Activated B cell treated with CpG ODN at 0.5 μM for 24 hours (primary cell): ENCODE data around the gene NHLRC1. TPM values are rescaled to one million over a fixed set of nuclear protein-coding genes. Genes with fewer than 3 reads are reported as not detected.

Experiments used
- ATAC-seq: fragments of 200-7000 bp; cut with Tn5 transposase; one replicate; pipeline ENCODE4 v1.10.0; 2021; ENCODE audit warnings: low read depth, mild to moderate bottlenecking, moderate library complexity
- CTCF ChIA-PET: fragments of 350-600 bp; sonication (Branson Sonifier 250); formaldehyde crosslinking; loops from one replicate; lab custom pipeline; 2021; ENCODE audit warnings: antibody characterized with exemption; lab: Charles Lee
- POLR2A ChIA-PET: fragments of 350-600 bp; sonication (Branson Sonifier 250); formaldehyde crosslinking; loops from one replicate; lab custom pipeline; 2021; ENCODE audit warnings: antibody characterized with exemption; lab: Charles Lee
- DNase-seq: peaks from one replicate; pipeline ENCODE4 v3.0.0; 2022
- H3K27ac Mint-ChIP-seq: one replicate; pipeline ENCODE4 v1.8.0; 2020; ENCODE audit warnings: mixed read lengths
- H3K27me3 Mint-ChIP-seq: one replicate; pipeline ENCODE4 v1.8.0; 2021; ENCODE audit warnings: mixed read lengths
- H3K36me3 Mint-ChIP-seq: one replicate; pipeline ENCODE4 v1.8.0; 2021; ENCODE audit warnings: low read depth, mixed read lengths
- H3K4me1 Mint-ChIP-seq: one replicate; pipeline ENCODE4 v1.8.0; 2021; ENCODE audit warnings: mixed read lengths
- H3K4me3 Mint-ChIP-seq: one replicate; pipeline ENCODE4 v1.8.0; 2020; ENCODE audit warnings: mild to moderate bottlenecking, mixed read lengths
- H3K9me3 Mint-ChIP-seq: one replicate; pipeline ENCODE4 v1.8.0; 2020; ENCODE audit warnings: mixed read lengths
- CTCF ChIP-seq: fragments of 200-600 bp; IDR thresholded peaks from one replicate; pipeline ENCODE4 v1.8.0; 2022; ENCODE audit warnings: antibody characterized with exemption, mild to moderate bottlenecking
- intact Hi-C: fragments of 100-400 bp; cut with micrococcal nuclease; formaldehyde crosslinking; loops from one replicate; pipeline ENCODE4 v1.15.1; 2024
- total RNA-seq: library from RNA; stranded (reverse); gene quantifications from 2 replicates; pipeline ENCODE4 v1.2.3, GENCODE V29; 2022

The NHLRC1 gene
- total RNA-seq, result 0.88 and 1.2 TPM in 2 replicates

- peaks cover 12% of the 10 kb centered on the region for H3K4me1 Mint-ChIP-seq
- no peak for TF ChIP-seq CTCF
- peak within 1 kb of the TSS; percentile 78 for H3K4me3 Mint-ChIP-seq
- no peaks in the 10 kb centered on the region for H3K36me3 Mint-ChIP-seq
- peak; percentile 67 for DNase-seq
- CTCF ChIA-PET, result interaction anchor here (0.5 to 2.8 kb wide), 7 partner anchors 10 to 382 kb away, joined by 3 to 15 read pairs (median 3); no protein-coding TSS in a partner anchor
- intact Hi-C loops, result loop anchor here (1.0 to 10.0 kb wide), 8 partner anchors 33 to 538 kb away; partner anchors contain the start of genes KDM1B, KIF13A, NUP153 and TPMT
- no peaks in the 10 kb centered on the region for H3K9me3 Mint-ChIP-seq
- peak; percentile 99 for ATAC-seq
- POLR2A ChIA-PET, result interaction anchor here (0.5 to 1.2 kb wide), 2 partner anchors 158 to 380 kb away, joined by 3 read pairs; no protein-coding TSS in a partner anchor
- no peaks in the 10 kb centered on the region for H3K27me3 Mint-ChIP-seq
- H3K27ac Mint-ChIP-seq, result no peak within 1 kb of the TSS
Measured at GRCh38 chr6:18122128-18123093, at the start of gene NHLRC1. NHLRC1 (minus strand) TSS chr6:18122677; CDS start chr6:18122606, 71 bp downstream.

DNA sequence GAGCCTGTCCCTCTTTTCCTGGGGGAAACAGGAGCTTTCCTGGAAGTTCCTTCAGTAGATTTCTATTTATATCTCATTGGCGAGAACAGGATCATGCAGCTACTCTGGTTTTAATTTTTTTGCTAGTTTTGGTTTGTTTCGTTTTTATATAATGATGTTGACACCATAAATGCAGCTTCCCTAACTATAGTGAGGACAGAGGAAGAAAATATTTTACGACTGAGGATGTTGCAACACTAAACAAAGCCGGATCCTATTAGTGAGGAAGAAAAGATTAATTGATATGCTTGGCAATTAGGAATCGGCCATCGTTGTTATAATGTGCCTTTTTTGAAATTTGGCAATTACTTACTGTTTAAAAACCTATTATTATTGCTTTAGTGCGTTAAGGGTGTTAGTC, 49.4 kb upstream of the NHLRC1 start:
- ChIA-PET CTCF (no interaction called here), POLR2A (no interaction called here)
- intact Hi-C loops, result no loop called here
- H3K4me3 Mint-ChIP-seq, result no peak overlapping the region
- H3K36me3 Mint-ChIP-seq, result peaks cover 66% of the 10 kb centered on the region
- peaks cover 10% of the 10 kb centered on the region for H3K4me1 Mint-ChIP-seq
- DNase-seq (no peak), ATAC-seq (no peak)
- H3K9me3 Mint-ChIP-seq, result no peaks in the 10 kb centered on the region
- no peak overlapping the region for H3K27ac Mint-ChIP-seq
- H3K27me3 Mint-ChIP-seq, result no peaks in the 10 kb centered on the region
- TF ChIP-seq CTCF, result no peak

GRCh38 chr6:18168264-18168663, 45.8 kb upstream of the NHLRC1 start:
- intact Hi-C loops, result no loop called here
- DNase-seq (no peak), ATAC-seq (no peak)
- TF ChIP-seq CTCF, result no peak
- H3K9me3 Mint-ChIP-seq, result no peaks in the 10 kb centered on the region
- POLR2A ChIA-PET, result no interaction called here
- peaks cover 50% of the 10 kb centered on the region for H3K36me3 Mint-ChIP-seq
- no peaks in the 10 kb centered on the region for H3K27me3 Mint-ChIP-seq
- CTCF ChIA-PET, result no interaction called here
- no peak overlapping the region for H3K4me3 Mint-ChIP-seq
- no peaks in the 10 kb centered on the region for H3K4me1 Mint-ChIP-seq
- H3K27ac Mint-ChIP-seq, result no peak overlapping the region

DNA sequence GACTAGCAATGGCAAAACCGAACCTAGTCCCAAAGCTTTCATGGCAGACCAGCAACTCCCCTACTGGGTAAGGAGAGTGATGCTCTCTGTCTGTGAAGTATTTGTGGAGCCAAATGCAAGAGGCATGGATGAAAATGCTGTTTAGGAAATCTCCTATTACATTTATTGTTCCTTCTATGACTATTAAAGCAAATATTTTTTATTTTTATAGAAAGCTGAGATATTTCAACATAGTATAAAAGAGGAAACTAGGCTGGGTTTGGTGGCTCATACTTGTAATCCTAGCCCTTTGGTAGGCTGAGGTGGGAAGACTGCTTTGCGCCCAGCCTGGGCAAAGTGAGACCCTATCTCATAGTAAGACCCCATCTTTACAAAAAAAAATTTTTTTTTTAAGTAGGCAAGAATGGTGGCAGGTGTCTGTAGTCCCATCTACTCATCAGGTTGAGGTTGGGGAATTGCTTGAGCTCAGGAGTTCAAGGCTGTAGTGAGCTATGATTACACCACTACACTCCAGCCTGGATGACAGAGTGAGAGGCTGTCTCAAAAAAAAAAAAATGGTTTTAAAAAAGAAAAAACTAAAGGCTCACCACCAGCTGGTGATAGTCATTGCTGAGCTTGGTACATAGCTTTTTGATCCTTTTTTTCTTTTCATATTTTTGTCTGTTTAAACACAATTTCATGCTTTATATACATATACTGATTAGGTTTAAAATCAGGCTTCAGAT, 44.0 kb upstream of the NHLRC1 start:
- DNase-seq (no peak), ATAC-seq (no peak)
- no peak overlapping the region for H3K27ac Mint-ChIP-seq
- no peaks in the 10 kb centered on the region for H3K4me1 Mint-ChIP-seq
- H3K36me3 Mint-ChIP-seq, result peaks cover 58% of the 10 kb centered on the region
- POLR2A ChIA-PET, result interaction anchor here (1.2 kb wide), 1 partner anchor 14 kb away, joined by 10 read pairs; no protein-coding TSS in a partner anchor
- H3K9me3 Mint-ChIP-seq, result no peaks in the 10 kb centered on the region
- no peak overlapping the region for H3K4me3 Mint-ChIP-seq
- H3K27me3 Mint-ChIP-seq, result no peaks in the 10 kb centered on the region
- intact Hi-C loops, result no loop called here
- CTCF ChIA-PET, result no interaction called here
- TF ChIP-seq CTCF, result no peak
